SU-DHL-6 (cell line): ENCODE measurements around the gene NOXA1.

Experiments
- CTCF ChIP-seq: fragments of 200-600 bp; sonication (generic); IDR thresholded peaks from one replicate; pipeline ENCODE4 v1.5.1; 2017; ENCODE audit warnings: antibody characterized with exemption, mild to moderate bottlenecking, low read length, moderate library complexity; ENCODE audit not compliant: insufficient read depth, poor library complexity, severe bottlenecking
- EZH2phosphoT487 ChIP-seq: fragments of 200-600 bp; sonication (generic), shearing (Covaris generic); conservative IDR thresholded peaks from 2 replicates; pipeline ENCODE4 v1.6.1; 2018; ENCODE audit warnings: mild to moderate bottlenecking, antibody characterized with exemption, low read length, moderate library complexity, mixed read lengths

GRCh38 chr9:137405677-137406081 is 17.5 kb upstream of the NOXA1 start:
- TF ChIP-seq CTCF (no peak), EZH2phosphoT487 (no peak)
